ENCODE results near the gene ATP6V1A. TPM values are rescaled to one million over a fixed set of nuclear protein-coding genes. Genes with fewer than 3 reads are reported as not detected.

The ATP6V1A gene
- total RNA-seq, 2 donors from 2014 or later: 27.8 to 32.2 TPM

DNA sequence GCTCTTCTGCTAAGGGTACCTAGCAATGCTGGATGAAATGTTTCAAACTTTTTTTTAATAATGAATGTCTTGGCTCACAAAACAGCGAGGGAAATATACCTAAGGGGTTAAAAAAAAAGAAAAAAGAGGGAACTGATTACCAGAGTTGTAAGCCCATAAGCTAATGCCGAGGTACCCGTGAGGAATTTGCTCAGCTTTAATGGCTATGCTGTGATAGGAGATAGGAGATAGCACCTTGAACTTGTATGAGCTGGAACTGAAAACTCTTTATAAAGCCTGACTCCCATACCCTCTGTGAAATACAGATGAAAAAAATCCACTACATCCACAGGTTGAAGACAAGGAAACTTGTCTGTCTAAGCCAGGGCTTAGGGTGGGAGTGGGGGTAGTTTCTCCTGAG, 105.7 kb downstream of the ATP6V1A start:
- ATAC-seq (ENCODE audit: insufficient number of reproducible peaks, low FRiP score, low read depth) (no peak), DNase-seq (ENCODE audit: low spot score) (no peak)
- H3K4me1 ChIP-seq (ENCODE audit: control insufficient read depth in 1 of 2, low read depth in 2 of 2): no peaks in the 10 kb centered on the region
- H3K9me3 ChIP-seq: no peaks in the 10 kb centered on the region
- no peak overlapping the region for H3K4me3 ChIP-seq
- H3K27ac ChIP-seq: no peak overlapping the region
- H3K27me3 ChIP-seq (replicated peaks; ENCODE audit: insufficient read depth): no peaks in the 10 kb centered on the region
- TF ChIP-seq, protein P1, sequence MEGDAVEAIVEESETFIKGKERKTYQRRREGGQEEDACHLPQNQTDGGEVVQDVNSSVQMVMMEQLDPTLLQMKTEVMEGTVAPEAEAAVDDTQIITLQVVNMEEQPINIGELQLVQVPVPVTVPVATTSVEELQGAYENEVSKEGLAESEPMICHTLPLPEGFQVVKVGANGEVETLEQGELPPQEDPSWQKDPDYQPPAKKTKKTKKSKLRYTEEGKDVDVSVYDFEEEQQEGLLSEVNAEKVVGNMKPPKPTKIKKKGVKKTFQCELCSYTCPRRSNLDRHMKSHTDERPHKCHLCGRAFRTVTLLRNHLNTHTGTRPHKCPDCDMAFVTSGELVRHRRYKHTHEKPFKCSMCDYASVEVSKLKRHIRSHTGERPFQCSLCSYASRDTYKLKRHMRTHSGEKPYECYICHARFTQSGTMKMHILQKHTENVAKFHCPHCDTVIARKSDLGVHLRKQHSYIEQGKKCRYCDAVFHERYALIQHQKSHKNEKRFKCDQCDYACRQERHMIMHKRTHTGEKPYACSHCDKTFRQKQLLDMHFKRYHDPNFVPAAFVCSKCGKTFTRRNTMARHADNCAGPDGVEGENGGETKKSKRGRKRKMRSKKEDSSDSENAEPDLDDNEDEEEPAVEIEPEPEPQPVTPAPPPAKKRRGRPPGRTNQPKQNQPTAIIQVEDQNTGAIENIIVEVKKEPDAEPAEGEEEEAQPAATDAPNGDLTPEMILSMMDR (IDR thresholded peaks at IDR 0.05): no peak
- H3K36me3 ChIP-seq: no peaks in the 10 kb centered on the region

Other genes starting within 250 kb of the ATP6V1A start
- gene SPICE1, start 231.9 kb upstream of the ATP6V1A start, total RNA-seq: 10 to 100 TPM; 16.8 to 21.0 TPM
- gene SIDT1, start 214.5 kb upstream of the ATP6V1A start, total RNA-seq: 10 to 100 TPM in 1 of 2 donors, 1 to 10 TPM in 1; 1.6 to 14.0 TPM
- 10 to 100 TPM; 14.8 to 20.3 TPM for gene USF3, start 50.4 kb upstream of the ATP6V1A start, total RNA-seq
- gene NAA50, start 786 bp upstream of the ATP6V1A start, total RNA-seq: 10 to 100 TPM; 58.3 to 78.2 TPM
- gene GRAMD1C, start 91.8 kb downstream of the ATP6V1A start, total RNA-seq: 10 to 100 TPM in 1 of 2 donors, 1 to 10 TPM in 1; 1.5 to 10.7 TPM
- gene ZDHHC23, start 201.0 kb downstream of the ATP6V1A start, total RNA-seq: 10 to 100 TPM in 1 of 2 donors, 1 to 10 TPM in 1; 6.3 to 13.1 TPM

All from thoracic aorta (tissue), 2 donors.